K562 (cell line): ENCODE data around the gene FUZ. TPM values are rescaled to one million over a fixed set of nuclear protein-coding genes. Genes with fewer than 3 reads are reported as not detected.

Source experiments
- CBFA2T3 ChIP-seq: fragments of 450-650 bp; IDR thresholded peaks from 2 replicates; pipeline ENCODE4 v1.6.1; 2017
- CHD7 ChIP-seq: fragments of 200-600 bp; sonication (generic); IDR thresholded peaks from one replicate; pipeline ENCODE4 v1.6.1; 2012; ENCODE audit warnings: mild to moderate bottlenecking, low read depth, low read length, inconsistent platforms
- HDAC2 ChIP-seq: fragments of 450-650 bp; IDR thresholded peaks from 2 replicates; pipeline ENCODE4 v1.6.1; 2016; ENCODE audit warnings: mild to moderate bottlenecking
- MYNN ChIP-seq, 2 experiments: sonication (generic); formaldehyde crosslinking in 1 of 2; IDR thresholded peaks; 2 replicates each; pipeline versions ENCODE4 v1.5.0 to v1.6.1; 2016 to 2020; ENCODE audit warnings: antibody characterized with exemption in 1 of 2, missing genetic modification reagents in 1 of 2
- NFRKB ChIP-seq: fragments of 450-650 bp; IDR thresholded peaks from 2 replicates; pipeline ENCODE4 v1.6.1; 2016; ENCODE audit warnings: low read depth
- POLR3A ChIP-seq: IDR thresholded peaks from 2 replicates; pipeline ENCODE4 v1.6.1; 2011; ENCODE audit warnings: borderline replicate concordance, mild to moderate bottlenecking, moderate library complexity; ENCODE audit not compliant: insufficient read length, insufficient read depth; ENCODE audit errors: extremely low read depth
- RBM22 ChIP-seq: fragments of 200-400 bp; formaldehyde crosslinking; IDR thresholded peaks from 2 replicates; pipeline ENCODE4 v1.6.1; 2018; ENCODE audit warnings: low read length, low read depth; ENCODE audit not compliant: poor library complexity, severe bottlenecking
- RCOR1 ChIP-seq, 2 experiments: IDR thresholded peaks; 2 replicates each; pipeline ENCODE4 v1.6.1; 2012; ENCODE audit warnings: low read depth in 2 of 2, low read length in 2 of 2, borderline replicate concordance in 1 of 2, improper control_type of control experiment in 1 of 2
- RERE ChIP-seq: sonication (generic); formaldehyde crosslinking; IDR thresholded peaks from 2 replicates; pipeline ENCODE4 v1.8.0; 2023; ENCODE audit warnings: missing genetic modification reagents, mild to moderate bottlenecking, borderline replicate concordance
- RFX5 ChIP-seq: IDR thresholded peaks from 2 replicates; pipeline ENCODE4 v1.6.1; 2011; ENCODE audit warnings: low read depth, mild to moderate bottlenecking, improper control_type of control experiment, low read length
- ZNF263 ChIP-seq: sonication (generic); formaldehyde crosslinking; IDR thresholded peaks from 2 replicates; pipeline ENCODE4 v1.8.0; 2022; ENCODE audit warnings: mild to moderate bottlenecking, missing genetic modification reagents, borderline replicate concordance
- ZNF583 ChIP-seq: fragments of 250-450 bp; sonication (Bioruptor Pico); IDR thresholded peaks from 2 replicates; pipeline ENCODE4 v1.4.0; 2020
- polyA plus RNA-seq, 8 experiments: library from polyadenylated mRNA; depleted of rRNA in 4 of 8; stranded (reverse) in 5 of 8; unstranded in 3 of 8; fragments of >200 nt; fragmentation: Nextera tagmentation in 2 of 8; fragmentation: Illumina TruSeq in 1 of 8; extraction: Ambion mirVana in 2 of 8; extraction: Trizol in 1 of 8; gene quantifications; 2 replicates each; pipeline versions ENCODE4 v1.2.1 to v1.2.3, GENCODE V29; 2011 to 2014; ENCODE audit warnings: inconsistent platforms in 1 of 8, missing spikeins in 1 of 8
- total RNA-seq, 7 experiments: library from RNA; depleted of rRNA in 6 of 7; stranded (reverse); fragments of >200 nt in 6 of 7; fragmentation: Illumina TruSeq in 2 of 7; extraction: Trizol in 2 of 7; gene quantifications; 2 replicates each; pipeline versions ENCODE4 v1.2.1 to v1.2.3, GENCODE V29; 2011 to 2021; ENCODE audit warnings: low replicate concordance in 1 of 7

Gene FUZ
- total and polyA plus RNA-seq, 9 of the 15 experiments (the other 6 are each of a cell fraction or from before 2014, with no cell fraction given): 0.17 to 7.6 (median 3.6) TPM; not detected in 1

- TF ChIP-seq CHD7 (no peak), MYNN (IDR thresholded peaks at IDR 0.05) (no peak), MYNN (CRISPR knock-in tag; IDR thresholded peaks at IDR 0.05) (no peak), POLR3A (no peak), RERE (CRISPR knock-in tag) (no peak), HDAC2 (0 out of 2 replicates have a peak, but pooled peaks have one; percentile 17), RFX5 (no peak), CBFA2T3 (peak; percentile 77), ZNF583 (CRISPR knock-in tag) (no peak), RBM22 (no peak), ZNF263 (CRISPR knock-in tag) (no peak), RCOR1 (IDR thresholded peaks at IDR 0.05; ENCODE audit: borderline replicate concordance in 1 of 2, low read depth in 2 of 2, low read length in 2 of 2) (peak in 1 of 2 experiments; percentile 42; a peak in 1 of 4 replicates), NFRKB (no peak)
Measured at GRCh38 chr19:49820125-49820524, 7.0 kb upstream of the FUZ start (continued).
